Esophagus squamous epithelium (tissue), 5 donors: ENCODE measurements around the gene TNFAIP3. TPM values are rescaled to one million over a fixed set of nuclear protein-coding genes. Genes with fewer than 3 reads are reported as not detected.

ENCODE experiments used
- DNase-seq: peaks from one replicate; lab custom pipeline; 2025; lab: John Stamatoyannopoulos, UW
- H3K27ac ChIP-seq, 4 donors: fragments of 200-600 bp; sonication (generic); one replicate each; pipeline ENCODE4 v1.5.1; 2016 to 2019; ENCODE audit warnings: mild to moderate bottlenecking in 1 of 4
- H3K27me3 ChIP-seq, 4 donors: fragments of 200-600 bp; sonication (generic); 1 replicate in 3 of 4; 2 replicates in 1 of 4; pipeline versions ENCODE4 v1.5.1 to v1.6.0; 2017 to 2021; ENCODE audit warnings: antibody characterized with exemption in 1 of 4
- H3K36me3 ChIP-seq, 3 donors: fragments of 200-600 bp; sonication (generic); one replicate each; pipeline ENCODE4 v1.5.1; 2016 to 2019
- H3K4me1 ChIP-seq, 3 donors: fragments of 200-600 bp; sonication (generic); one replicate each; pipeline ENCODE4 v1.5.1; 2017 to 2019
- H3K4me3 ChIP-seq, 4 donors: fragments of 200-600 bp; sonication (generic); 1 replicate in 3 of 4; 2 replicates in 1 of 4; pipeline ENCODE4 v1.5.1; 2016 to 2019; ENCODE audit warnings: mild to moderate bottlenecking in 2 of 4, moderate library complexity in 1 of 4
- H3K9me3 ChIP-seq, 3 donors: fragments of 200-600 bp; sonication (generic); one replicate each; pipeline ENCODE4 v1.5.1; 2016 to 2019
- CTCF ChIP-seq, 6 experiments: fragments of 450-650 bp in 4 of 6; fragments of 200-600 bp in 2 of 6; sonication (generic) in 2 of 6; IDR thresholded peaks; one replicate each; pipeline ENCODE4 v1.5.1; 2016 to 2019; ENCODE audit warnings: antibody characterized with exemption in 6 of 6, mild to moderate bottlenecking in 4 of 6, moderate library complexity in 4 of 6
- POLR2A ChIP-seq, 4 donors: fragments of 450-650 bp; IDR thresholded peaks; one replicate each; pipeline ENCODE4 v1.6.1; 2017; ENCODE audit warnings: antibody characterized with exemption in 4 of 4, mild to moderate bottlenecking in 4 of 4, moderate library complexity in 3 of 4
- WGBS, 2 donors: methylation state at CpG; one replicate each; pipeline ENCODE4 v1.1.5; 2018; 5-methylcytosine and 5-hydroxymethylcytosine counted together
- intact Hi-C: fragments of 100-400 bp; cut with DNase I; formaldehyde crosslinking; loops from one replicate; pipeline ENCODE4 v1.15.0; 2022
- total RNA-seq, 4 donors: library from RNA; depleted of rRNA; stranded (reverse); fragments of >200 nt; gene quantifications; one replicate each; pipeline ENCODE4 v1.1.0, GENCODE V29; 2016
- donor health status: DM: yes; HTN: yes; CAD: no.

TNFAIP3 gene
- total RNA-seq, 4 donors from 2014 or later: 4.2 to 21.7 (median 7.7) TPM

GRCh38 chr6:137852811-137853210, 14.2 kb upstream of the TNFAIP3 start:
- Histone ChIP-seq H3K4me1 (peaks cover 0 to 27% (median 0%) of the 10 kb centered on the region in 3 donors), H3K4me3 (no peak overlapping the region), H3K9me3 (no peaks in the 10 kb centered on the region), H3K36me3 (no peaks in the 10 kb centered on the region), H3K27me3 (no peaks in the 10 kb centered on the region), H3K27ac (no peak overlapping the region)
- no peak for DNase-seq
- WGBS, 2 donors: 44 to 58% methylated on average over 1 of the region's 1 CpG
- intact Hi-C loops: no loop called here
- TF ChIP-seq CTCF (IDR thresholded peaks at IDR 0.05) (no peak), POLR2A (IDR thresholded peaks at IDR 0.05) (no peak)

- no peak for DNase-seq
- WGBS, 2 donors: 66 to 74% methylated on average over 7 of the region's 7 CpGs
- Histone ChIP-seq H3K27me3 (no peaks in the 10 kb centered on the region), H3K27ac (no peak overlapping the region), H3K4me3 (no peak overlapping the region), H3K9me3 (no peaks in the 10 kb centered on the region), H3K4me1 (peaks cover 0 to 27% (median 0%) of the 10 kb centered on the region in 3 donors), H3K36me3 (no peaks in the 10 kb centered on the region)
- no peak for TF ChIP-seq POLR2A (IDR thresholded peaks at IDR 0.05)
- no peak for TF ChIP-seq CTCF (IDR thresholded peaks at IDR 0.05)
- intact Hi-C loops: no loop called here
Measured at GRCh38 chr6:137853569-137854213, 13.4 kb upstream of the TNFAIP3 start.

- H3K4me1 ChIP-seq: peaks cover 0 to 26% (median 0%) of the 10 kb centered on the region in 3 donors
- H3K4me3 ChIP-seq: no peak overlapping the region
- H3K9me3 ChIP-seq: no peaks in the 10 kb centered on the region
- intact Hi-C loops: no loop called here
- H3K27ac ChIP-seq: no peak overlapping the region
- no peaks in the 10 kb centered on the region for H3K36me3 ChIP-seq
- H3K27me3 ChIP-seq: no peaks in the 10 kb centered on the region
- DNase-seq: no peak
- 95 to 97% methylated on average over 2 of the region's 2 CpGs for WGBS, 2 donors
- TF ChIP-seq CTCF (IDR thresholded peaks at IDR 0.05) (no peak), POLR2A (IDR thresholded peaks at IDR 0.05) (no peak)
Measured at GRCh38 chr6:137856138-137856898, 10.7 kb upstream of the TNFAIP3 start.

- DNase-seq: no peak
- H3K4me1 ChIP-seq: peaks cover 0 to 26% (median 0%) of the 10 kb centered on the region in 3 donors
- H3K9me3 ChIP-seq: no peaks in the 10 kb centered on the region
- no peak overlapping the region for H3K4me3 ChIP-seq
- WGBS, 2 donors: 57 to 75% methylated on average over 3 of the region's 3 CpGs
- no peaks in the 10 kb centered on the region for H3K27me3 ChIP-seq
- H3K36me3 ChIP-seq: no peaks in the 10 kb centered on the region
- no peak overlapping the region for H3K27ac ChIP-seq
- intact Hi-C loops: no loop called here
- TF ChIP-seq CTCF (IDR thresholded peaks at IDR 0.05) (no peak), POLR2A (IDR thresholded peaks at IDR 0.05) (no peak)
Measured at GRCh38 chr6:137859025-137859424, 8.0 kb upstream of the TNFAIP3 start.

GRCh38 chr6:137860394-137861005, 6.6 kb upstream of the TNFAIP3 start:
- H3K4me3 ChIP-seq: no peak overlapping the region
- H3K9me3 ChIP-seq: no peaks in the 10 kb centered on the region
- H3K36me3 ChIP-seq: no peaks in the 10 kb centered on the region
- DNase-seq: no peak
- intact Hi-C loops: no loop called here
- no peaks in the 10 kb centered on the region for H3K27me3 ChIP-seq
- WGBS, 2 donors: 79 to 80% methylated on average over 3 of the region's 3 CpGs
- H3K4me1 ChIP-seq: peaks cover 0 to 26% (median 0%) of the 10 kb centered on the region in 3 donors
- TF ChIP-seq POLR2A (IDR thresholded peaks at IDR 0.05): no peak
- TF ChIP-seq CTCF (IDR thresholded peaks at IDR 0.05): no peak
- H3K27ac ChIP-seq: no peak overlapping the region
